Measurements from ENCODE around the gene NTN3. TPM values are rescaled to one million over a fixed set of nuclear protein-coding genes. Genes with fewer than 3 reads are reported as not detected.

NTN3 gene
- total and polyA plus RNA-seq, 2 of the 4 experiments (the other 2 are of a cell fraction): 0.18 to 0.38 TPM

DNA sequence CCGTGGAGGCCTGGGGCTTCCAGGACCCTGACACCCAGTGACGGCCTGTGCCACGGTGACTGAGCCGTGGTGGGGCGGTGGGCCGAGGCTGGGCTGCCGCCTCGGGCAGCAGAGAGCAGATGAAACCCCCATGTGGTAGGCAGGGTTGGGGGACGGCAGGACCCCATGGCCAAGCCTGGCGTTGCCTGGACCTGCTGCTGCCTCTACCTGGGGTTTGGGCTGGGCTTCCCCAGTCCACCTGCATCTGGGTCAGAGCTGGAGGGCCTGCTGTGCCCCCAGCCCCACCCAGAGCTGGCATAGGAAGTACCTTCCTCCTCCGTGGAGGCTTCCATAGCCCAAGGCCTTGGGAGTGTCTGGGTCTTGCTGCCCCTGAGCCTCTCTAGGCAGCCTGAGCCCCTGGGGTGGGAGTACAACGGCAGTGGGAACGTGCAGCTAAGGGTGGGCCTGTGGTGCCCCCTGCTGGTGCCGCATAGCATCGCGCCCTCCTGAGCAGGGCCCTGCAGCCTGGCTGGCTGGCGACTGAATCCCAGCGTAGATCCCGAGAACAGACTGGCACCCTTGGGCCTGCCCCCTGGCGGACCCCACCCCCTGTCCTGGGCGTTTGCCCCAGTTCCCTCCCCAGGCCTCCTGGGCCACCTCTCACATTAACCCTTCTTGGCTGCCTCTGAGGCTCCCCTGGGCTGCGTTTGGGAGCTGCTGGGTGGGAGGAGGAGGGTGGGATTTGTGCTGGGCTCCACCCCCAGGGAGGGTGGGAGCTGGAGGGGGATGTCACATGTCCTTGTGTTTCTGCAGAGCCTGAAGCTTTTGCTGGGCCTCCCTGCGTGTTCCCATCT is 30.0 kb downstream of the NTN3 start:
- Histone ChIP-seq H3K4me3 (ENCODE audit: insufficient read depth, low read depth, low read length) (no peak overlapping the region), H3K4ac (ENCODE audit: low read depth, low read length) (no peak overlapping the region), H2BK20ac (ENCODE audit: low read depth, low read length) (no peak overlapping the region), H3K9me3 (ENCODE audit: control insufficient read depth, insufficient read depth, low read length) (no peaks in the 10 kb centered on the region), H2BK15ac (ENCODE audit: low read depth, low read length) (no peak overlapping the region), H2AK5ac (ENCODE audit: low read depth, low read length) (no peak overlapping the region), H3K23ac (ENCODE audit: low read depth, low read length) (no peak overlapping the region), H3K27me3 (ENCODE audit: control insufficient read depth, insufficient read depth, low read length) (no peaks in the 10 kb centered on the region), H3K18ac (ENCODE audit: low read depth, low read length) (no peak overlapping the region), H3K27ac (ENCODE audit: insufficient read depth, low read length) (no peak overlapping the region), H3K4me1 (ENCODE audit: control insufficient read depth, insufficient read depth, low read length) (peaks cover 9% of the 10 kb centered on the region), H3K9me1 (ENCODE audit: insufficient read depth, low read length) (no peaks in the 10 kb centered on the region), H3K9ac (ENCODE audit: low read depth, low read length) (no peak overlapping the region), H3K79me1 (ENCODE audit: low read depth in 1 of 2, low read length in 2 of 2) (peaks cover 3 to 21% of the 10 kb centered on the region in 2 experiments; a peak in 2 of 4 replicates), H4K20me1 (ENCODE audit: insufficient read depth, low read length) (peaks cover 17% of the 10 kb centered on the region), H4K91ac (ENCODE audit: insufficient read depth, low read depth, low read length) (no peak overlapping the region), H2AK9ac (replicated peaks; ENCODE audit: low read depth, low read length, poor library complexity) (peak overlapping the region; percentile 53), H4K8ac (ENCODE audit: low read depth in 2 of 2, low read length in 2 of 2) (no peak overlapping the region), H2AFZ (replicated peaks; ENCODE audit: low read length, poor library complexity) (peak overlapping the region; percentile 88), H3K14ac (replicated peaks; ENCODE audit: low read depth, low read length) (no peak overlapping the region), H3K56ac (ENCODE audit: extremely low read depth, insufficient read depth, low read length) (no peak overlapping the region), H2BK120ac (ENCODE audit: low read depth, low read length) (no peak overlapping the region), H3K4me2 (ENCODE audit: low read depth, low read length) (peak overlapping the region; percentile 1; the same call in 1 of the 2 replicates), H3K36me3 (ENCODE audit: control insufficient read depth, insufficient read depth, low read length) (peaks cover 17% of the 10 kb centered on the region; the same call in 1 of the 2 replicates), H4K5ac (ENCODE audit: low read depth, low read length) (no peak overlapping the region), H2BK5ac (ENCODE audit: low read depth, low read length, poor library complexity, severe bottlenecking) (no peak overlapping the region)
- in situ Hi-C loops (cut with MboI; ENCODE audit: low sequenced_read_pairs) (loop anchor here (10.0 kb wide), 1 partner anchor 246 kb away; the partner anchor contains the start of gene ECI1), intact Hi-C loops (cut with micrococcal nuclease) (loop anchor here (1.0 to 2.0 kb wide), 3 partner anchors 27 to 161 kb away; partner anchors contain the start of gene ABCA3), dilution Hi-C loops (cut with HindIII; ENCODE audit: low sequenced_read_pairs, unreplicated experiment) (no loop called here)
- peak; percentile 69 for DNase-seq
- WGBS, 2 experiments (ENCODE audit: extremely low coverage in 2 of 2, insufficient read length in 1 of 2): 54% methylated on average over 10 of the region's 23 CpGs; no CpG with 5 or more reads in 1 of the 2 experiments
- ChIA-PET POLR2A (ENCODE audit: unreplicated experiment) (no interaction called here), CTCF (interaction anchor here (0.7 to 1.0 kb wide), 3 partner anchors 12 to 33 kb away, joined by 3 to 4 read pairs (median 3); no protein-coding TSS in a partner anchor)
- BruUV-seq (replicated peaks): no TSS peak
- ATAC-seq (ENCODE audit: low read depth): peak; percentile 97
- TF ChIP-seq CEBPB (IDR thresholded peaks at IDR 0.05; ENCODE audit: low read depth, low read length) (no peak), FOS (IDR thresholded peaks at IDR 0.05; ENCODE audit: low read depth, low read length) (no peak), NFE2L2 (IDR thresholded peaks at IDR 0.05; ENCODE audit: low read depth, low read length) (no peak), MAZ (IDR thresholded peaks at IDR 0.05; ENCODE audit: borderline replicate concordance, low read depth, low read length) (peak; percentile 51; the same call in 1 of the 2 replicates), MAFK (IDR thresholded peaks at IDR 0.05; ENCODE audit: low read depth, low read length) (no peak), SMC3 (IDR thresholded peaks at IDR 0.05; ENCODE audit: low read depth, low read length) (peak; percentile 83), RCOR1 (IDR thresholded peaks at IDR 0.05; ENCODE audit: insufficient replicate concordance, low read length) (no peak), CTCF (conservative IDR thresholded peaks at IDR 0.05; ENCODE audit: low read depth, low read length) (peak; percentile 96), POLR2A (IDR thresholded peaks at IDR 0.05; ENCODE audit: low read depth, low read length) (0 out of 2 replicates have a peak, but pooled peaks have one; percentile 29), ELK1 (IDR thresholded peaks at IDR 0.05; ENCODE audit: borderline replicate concordance, low read depth, low read length) (no peak), RAD21 (IDR thresholded peaks at IDR 0.05; ENCODE audit: low read length) (peak; percentile 95), RFX5 (IDR thresholded peaks at IDR 0.05; ENCODE audit: low read depth, low read length) (no peak), MXI1 (IDR thresholded peaks at IDR 0.05; ENCODE audit: borderline replicate concordance, low read depth, low read length) (peak; percentile 38; the same call in 1 of the 2 replicates), BHLHE40 (IDR thresholded peaks at IDR 0.05; ENCODE audit: low read depth, low read length) (peak; percentile 24; the same call in 1 of the 2 replicates)

Data from IMR-90 (cell line).